Neural cell (in vitro differentiated cells): ENCODE results near the gene IP6K1. TPM values are rescaled to one million over a fixed set of nuclear protein-coding genes. Genes with fewer than 3 reads are reported as not detected.

Experiments
- H2AFZ ChIP-seq: fragments of 200-600, 300-800 bp; sonication (generic), shearing (Covaris generic); 2 replicates; pipeline ENCODE4 v1.6.0; 2014; ENCODE audit warnings: low read depth, mild to moderate bottlenecking, antibody characterized with exemption, low read length, moderate library complexity
- H3F3A ChIP-seq: fragments of 200-600 bp; shearing (Covaris generic); 2 replicates; pipeline ENCODE4 v1.6.1; 2016; ENCODE audit warnings: mild to moderate bottlenecking, moderate library complexity, mixed read lengths, antibody characterized with exemption, low read length; ENCODE audit not compliant: insufficient read depth, poor library complexity, severe bottlenecking
- H3K27ac ChIP-seq: fragments of 200-600, 300-800 bp; sonication (generic), shearing (Covaris generic); 2 replicates; pipeline ENCODE4 v1.5.1; 2014; ENCODE audit warnings: mild to moderate bottlenecking, low read length, moderate library complexity
- H3K27me3 ChIP-seq: fragments of 300-800, 200-600 bp; sonication (generic), shearing (Covaris generic); 2 replicates; pipeline ENCODE4 v1.6.0; 2014; ENCODE audit warnings: mild to moderate bottlenecking, low read depth, low read length, moderate library complexity; ENCODE audit not compliant: insufficient read depth
- H3K36me3 ChIP-seq: fragments of 300-800, 200-600 bp; sonication (generic), shearing (Covaris generic); 2 replicates; pipeline ENCODE4 v1.5.1; 2014; ENCODE audit warnings: mild to moderate bottlenecking, antibody characterized with exemption, low read length, moderate library complexity; ENCODE audit not compliant: insufficient read depth
- H3K4me2 ChIP-seq: fragments of 300-800, 200-600 bp; sonication (generic), shearing (Covaris generic); 2 replicates; pipeline ENCODE4 v1.6.0; 2014; ENCODE audit warnings: mild to moderate bottlenecking, low read length
- H3K4me3 ChIP-seq: fragments of 300-800, 200-600 bp; sonication (generic), shearing (Covaris generic); 2 replicates; pipeline ENCODE4 v1.5.1; 2014; ENCODE audit warnings: mild to moderate bottlenecking, low read length, moderate library complexity
- H3K79me2 ChIP-seq: fragments of 200-600 bp; shearing (Covaris generic); replicated peaks from 2 replicates; pipeline ENCODE4 v1.6.0; 2014; ENCODE audit warnings: mild to moderate bottlenecking, low read length, moderate library complexity; ENCODE audit not compliant: insufficient read depth
- H3K9ac ChIP-seq: fragments of 300-800, 200-600 bp; sonication (generic), shearing (Covaris generic); 2 replicates; pipeline ENCODE4 v1.6.1; 2016; ENCODE audit warnings: mild to moderate bottlenecking, low read length, mixed read lengths
- H3K9me2 ChIP-seq: fragments of 200-600 bp; shearing (Covaris generic); 2 replicates; pipeline ENCODE4 v1.6.1; 2016; ENCODE audit warnings: mild to moderate bottlenecking, low read length, mixed read lengths; ENCODE audit not compliant: insufficient read depth
- H3K9me3 ChIP-seq: fragments of 200-600, 300-800 bp; sonication (generic), shearing (Covaris generic); 2 replicates; pipeline ENCODE4 v1.6.1; 2016; ENCODE audit warnings: mild to moderate bottlenecking, mixed run types, low read length, moderate library complexity, mixed read lengths
- H4K20me1 ChIP-seq: fragments of 200-600 bp; shearing (Covaris generic); 2 replicates; pipeline ENCODE4 v1.6.1; 2016; ENCODE audit warnings: mild to moderate bottlenecking, mixed run types; ENCODE audit not compliant: insufficient read depth
- EP300 ChIP-seq: fragments of 450-650 bp; conservative IDR thresholded peaks from 2 replicates; pipeline ENCODE4 v1.6.1; 2014; ENCODE audit warnings: antibody characterized with exemption, mild to moderate bottlenecking, moderate library complexity; ENCODE audit not compliant: poor library complexity, severe bottlenecking
- EZH2 ChIP-seq: fragments of 200-600, 300-800 bp; shearing (Covaris generic), sonication (generic); IDR thresholded peaks from 2 replicates; pipeline ENCODE4 v1.6.1; 2014; ENCODE audit warnings: antibody characterized with exemption, low read length, borderline replicate concordance, mild to moderate bottlenecking; ENCODE audit not compliant: insufficient read depth, poor library complexity, severe bottlenecking
- MXI1 ChIP-seq: fragments of 450-650 bp; conservative IDR thresholded peaks from 2 replicates; pipeline ENCODE4 v1.6.1; 2014; ENCODE audit warnings: antibody characterized with exemption, mild to moderate bottlenecking; ENCODE audit not compliant: poor library complexity, severe bottlenecking
- POLR2AphosphoS5 ChIP-seq: IDR thresholded peaks from 2 replicates; pipeline ENCODE4 v1.6.1; 2012
- RAD21 ChIP-seq: fragments of 450-650 bp; conservative IDR thresholded peaks from 2 replicates; pipeline ENCODE4 v1.6.1; 2014; ENCODE audit warnings: antibody characterized with exemption, mild to moderate bottlenecking, moderate library complexity
- SMC3 ChIP-seq: fragments of 450-650 bp; conservative IDR thresholded peaks from 2 replicates; pipeline ENCODE4 v1.6.1; 2014; ENCODE audit warnings: antibody characterized with exemption, mild to moderate bottlenecking, moderate library complexity; ENCODE audit not compliant: poor library complexity
- TAF1 ChIP-seq: IDR thresholded peaks from 2 replicates; pipeline ENCODE4 v1.6.1; 2012; ENCODE audit warnings: low read depth
- polyA plus RNA-seq: library from polyadenylated mRNA; depleted of rRNA; stranded (reverse); fragments of >200 nt; gene quantifications from 2 replicates; pipeline ENCODE4 v1.2.3, GENCODE V29; 2014
- TF ChIP-seq, protein P1 (sequence below): fragments of 450-650 bp; IDR thresholded peaks from 2 replicates; pipeline ENCODE4 v1.5.1; 2014; ENCODE audit warnings: antibody characterized with exemption, mild to moderate bottlenecking, moderate library complexity; ENCODE audit not compliant: poor library complexity, severe bottlenecking
- TF ChIP-seq, protein P2 (sequence below): IDR thresholded peaks from 2 replicates; pipeline ENCODE4 v1.6.1; 2012; ENCODE audit warnings: borderline replicate concordance

IP6K1 gene
- polyA plus RNA-seq, 1 donor from 2014 or later, result 52.7 TPM

DNA sequence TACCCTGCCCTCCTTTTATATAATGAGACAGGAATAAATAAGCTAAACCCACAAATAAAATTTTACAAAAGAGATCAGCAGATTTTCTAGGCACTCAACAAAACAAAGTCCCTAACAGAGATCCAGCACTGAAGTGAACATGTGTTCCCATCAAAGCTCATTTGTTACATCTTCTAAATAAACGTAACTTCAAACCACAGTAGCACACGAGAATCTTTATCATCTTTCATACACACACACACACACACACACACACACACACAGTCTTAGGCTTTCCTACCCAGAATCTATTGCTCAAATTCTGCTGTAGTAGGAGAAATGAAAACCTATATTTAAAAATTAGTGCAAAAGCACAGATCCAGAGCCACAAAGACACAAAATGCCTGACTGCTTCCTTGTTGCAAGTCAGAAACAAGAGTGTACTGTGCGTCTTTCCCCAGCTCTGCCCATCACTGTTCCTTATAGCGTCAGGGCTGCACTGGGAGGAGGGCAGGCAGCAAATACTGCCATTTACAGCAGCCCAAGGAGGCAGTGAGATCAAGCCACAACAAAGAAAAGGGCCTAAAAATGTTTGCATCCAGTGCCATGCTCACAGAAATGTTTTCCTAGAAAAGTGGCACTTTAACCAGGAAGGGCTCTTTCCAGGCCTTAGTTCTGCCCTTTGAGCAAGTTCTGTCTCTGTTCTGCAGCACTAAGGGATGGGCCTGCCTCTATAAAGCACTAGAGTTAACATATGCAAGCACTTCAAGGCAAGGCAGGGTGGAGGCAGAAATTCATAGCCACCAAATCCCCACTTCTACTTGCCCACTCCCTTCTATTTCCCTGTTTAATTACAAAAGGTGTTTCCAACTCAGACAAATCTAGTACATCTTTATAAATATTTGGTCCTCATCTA, 6.0 kb downstream of the IP6K1 start:
- Histone ChIP-seq H3K27me3 (no peaks in the 10 kb centered on the region), H3K36me3 (no peaks in the 10 kb centered on the region), H3K27ac (no peak overlapping the region), H3K4me3 (peak overlapping the region; percentile 49), H2AFZ (no peak overlapping the region), H4K20me1 (peaks cover 4% of the 10 kb centered on the region), H3K4me2 (no peak overlapping the region), H3K9me3 (no peaks in the 10 kb centered on the region), H3K9ac (peak overlapping the region; percentile 27), H3K9me2 (no peaks in the 10 kb centered on the region), H3K79me2 (peaks cover 82% of the 10 kb centered on the region), H3F3A (no peaks in the 10 kb centered on the region)
- TF ChIP-seq MXI1, result no peak
- TF ChIP-seq, protein P1, sequence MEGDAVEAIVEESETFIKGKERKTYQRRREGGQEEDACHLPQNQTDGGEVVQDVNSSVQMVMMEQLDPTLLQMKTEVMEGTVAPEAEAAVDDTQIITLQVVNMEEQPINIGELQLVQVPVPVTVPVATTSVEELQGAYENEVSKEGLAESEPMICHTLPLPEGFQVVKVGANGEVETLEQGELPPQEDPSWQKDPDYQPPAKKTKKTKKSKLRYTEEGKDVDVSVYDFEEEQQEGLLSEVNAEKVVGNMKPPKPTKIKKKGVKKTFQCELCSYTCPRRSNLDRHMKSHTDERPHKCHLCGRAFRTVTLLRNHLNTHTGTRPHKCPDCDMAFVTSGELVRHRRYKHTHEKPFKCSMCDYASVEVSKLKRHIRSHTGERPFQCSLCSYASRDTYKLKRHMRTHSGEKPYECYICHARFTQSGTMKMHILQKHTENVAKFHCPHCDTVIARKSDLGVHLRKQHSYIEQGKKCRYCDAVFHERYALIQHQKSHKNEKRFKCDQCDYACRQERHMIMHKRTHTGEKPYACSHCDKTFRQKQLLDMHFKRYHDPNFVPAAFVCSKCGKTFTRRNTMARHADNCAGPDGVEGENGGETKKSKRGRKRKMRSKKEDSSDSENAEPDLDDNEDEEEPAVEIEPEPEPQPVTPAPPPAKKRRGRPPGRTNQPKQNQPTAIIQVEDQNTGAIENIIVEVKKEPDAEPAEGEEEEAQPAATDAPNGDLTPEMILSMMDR, result no peak
- TF ChIP-seq, protein P2, sequence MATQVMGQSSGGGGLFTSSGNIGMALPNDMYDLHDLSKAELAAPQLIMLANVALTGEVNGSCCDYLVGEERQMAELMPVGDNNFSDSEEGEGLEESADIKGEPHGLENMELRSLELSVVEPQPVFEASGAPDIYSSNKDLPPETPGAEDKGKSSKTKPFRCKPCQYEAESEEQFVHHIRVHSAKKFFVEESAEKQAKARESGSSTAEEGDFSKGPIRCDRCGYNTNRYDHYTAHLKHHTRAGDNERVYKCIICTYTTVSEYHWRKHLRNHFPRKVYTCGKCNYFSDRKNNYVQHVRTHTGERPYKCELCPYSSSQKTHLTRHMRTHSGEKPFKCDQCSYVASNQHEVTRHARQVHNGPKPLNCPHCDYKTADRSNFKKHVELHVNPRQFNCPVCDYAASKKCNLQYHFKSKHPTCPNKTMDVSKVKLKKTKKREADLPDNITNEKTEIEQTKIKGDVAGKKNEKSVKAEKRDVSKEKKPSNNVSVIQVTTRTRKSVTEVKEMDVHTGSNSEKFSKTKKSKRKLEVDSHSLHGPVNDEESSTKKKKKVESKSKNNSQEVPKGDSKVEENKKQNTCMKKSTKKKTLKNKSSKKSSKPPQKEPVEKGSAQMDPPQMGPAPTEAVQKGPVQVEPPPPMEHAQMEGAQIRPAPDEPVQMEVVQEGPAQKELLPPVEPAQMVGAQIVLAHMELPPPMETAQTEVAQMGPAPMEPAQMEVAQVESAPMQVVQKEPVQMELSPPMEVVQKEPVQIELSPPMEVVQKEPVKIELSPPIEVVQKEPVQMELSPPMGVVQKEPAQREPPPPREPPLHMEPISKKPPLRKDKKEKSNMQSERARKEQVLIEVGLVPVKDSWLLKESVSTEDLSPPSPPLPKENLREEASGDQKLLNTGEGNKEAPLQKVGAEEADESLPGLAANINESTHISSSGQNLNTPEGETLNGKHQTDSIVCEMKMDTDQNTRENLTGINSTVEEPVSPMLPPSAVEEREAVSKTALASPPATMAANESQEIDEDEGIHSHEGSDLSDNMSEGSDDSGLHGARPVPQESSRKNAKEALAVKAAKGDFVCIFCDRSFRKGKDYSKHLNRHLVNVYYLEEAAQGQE, result no peak
- TF ChIP-seq EP300, result no peak
- no peak for TF ChIP-seq EZH2
- TF ChIP-seq RAD21, result no peak
- TF ChIP-seq SMC3, result no peak
- no peak for TF ChIP-seq TAF1
- no peak for TF ChIP-seq POLR2AphosphoS5

DNA sequence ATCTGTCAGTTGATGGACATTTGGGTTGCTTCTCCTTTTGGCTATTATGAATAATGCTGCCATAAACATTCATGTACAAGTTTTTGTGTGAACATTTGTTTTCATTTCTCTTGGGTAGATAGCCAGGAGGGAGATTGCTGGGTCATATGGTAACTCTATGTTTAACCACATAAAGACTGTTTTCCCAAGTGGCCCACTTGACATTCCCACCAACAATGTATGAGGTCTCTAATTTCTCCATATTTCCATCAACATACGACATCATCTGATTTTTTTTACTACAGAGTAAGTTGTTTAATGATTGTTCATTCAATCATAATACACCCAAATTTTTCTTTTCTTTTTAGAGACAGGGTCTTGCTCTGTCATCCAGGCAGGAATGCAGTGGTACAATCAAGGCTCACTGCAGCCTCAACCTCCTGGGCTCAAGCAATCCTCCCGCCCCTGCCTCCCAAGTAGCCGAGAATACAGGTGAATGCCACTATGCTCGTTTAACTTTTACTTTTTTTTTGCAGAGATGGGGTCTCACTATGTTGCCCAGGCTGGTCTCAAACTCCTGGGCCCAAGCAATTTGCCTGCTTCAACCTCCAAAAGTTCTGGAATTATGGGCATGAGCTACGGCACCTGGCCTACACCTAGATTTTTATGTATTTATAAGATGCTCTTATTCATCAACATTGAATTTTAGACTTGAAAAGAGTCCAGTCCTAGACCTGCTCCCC, 6.8 kb downstream of the IP6K1 start:
- H3K4me2 ChIP-seq, result no peak overlapping the region
- no peak overlapping the region for H3K9ac ChIP-seq
- H3K27ac ChIP-seq, result no peak overlapping the region
- peaks cover 11% of the 10 kb centered on the region for H4K20me1 ChIP-seq
- no peaks in the 10 kb centered on the region for H3K9me2 ChIP-seq
- H3K79me2 ChIP-seq, result peaks cover 82% of the 10 kb centered on the region
- H3K9me3 ChIP-seq, result no peaks in the 10 kb centered on the region
- no peak overlapping the region for H2AFZ ChIP-seq
- peak overlapping the region; percentile 49 for H3K4me3 ChIP-seq
- TF ChIP-seq TAF1 (no peak), MXI1 (no peak), EP300 (no peak), SMC3 (no peak), POLR2AphosphoS5 (no peak), EZH2 (no peak), RAD21 (no peak)
- TF ChIP-seq, protein P2, result no peak
- TF ChIP-seq, protein P1, result no peak
- H3F3A ChIP-seq, result no peaks in the 10 kb centered on the region
- no peaks in the 10 kb centered on the region for H3K36me3 ChIP-seq
- no peaks in the 10 kb centered on the region for H3K27me3 ChIP-seq
